Kidney epithelial cell (primary cell): Measurements from ENCODE around the gene TPST1. TPM values are rescaled to one million over a fixed set of nuclear protein-coding genes. Genes with fewer than 3 reads are reported as not detected.
A peak's percentile ranks its signal among the peaks of the same experiment; 100 is the strongest.

ENCODE experiments used
- DNase-seq: peaks from one replicate; pipeline ENCODE4 v3.0.0-alpha.2; 2010; ENCODE audit warnings: low read depth
- H3K27me3 ChIP-seq: 2 replicates; pipeline ENCODE4 v1.6.0; 2011; ENCODE audit warnings: low read length; ENCODE audit not compliant: control insufficient read depth, insufficient read depth
- H3K36me3 ChIP-seq: 2 replicates; pipeline ENCODE4 v1.5.1; 2011; ENCODE audit warnings: low read length; ENCODE audit not compliant: control insufficient read depth, insufficient read depth
- H3K4me3 ChIP-seq: 2 replicates; pipeline ENCODE4 v1.5.1; 2011; ENCODE audit warnings: low read depth, mild to moderate bottlenecking, control low read depth, low read length
- CTCF ChIP-seq: IDR thresholded peaks from 2 replicates; pipeline ENCODE4 v1.5.1; 2011; ENCODE audit warnings: mild to moderate bottlenecking, moderate library complexity, low read length, control low read depth, inconsistent platforms; ENCODE audit not compliant: insufficient read depth, poor library complexity, severe bottlenecking
- total RNA-seq: library from RNA; depleted of rRNA; stranded (reverse); fragments of >200 nt; gene quantifications from 2 replicates; pipeline ENCODE4 v1.2.3, GENCODE V29; 2015

TPST1 gene
- total RNA-seq, 1 donor from 2014 or later: 42.9 TPM

DNA sequence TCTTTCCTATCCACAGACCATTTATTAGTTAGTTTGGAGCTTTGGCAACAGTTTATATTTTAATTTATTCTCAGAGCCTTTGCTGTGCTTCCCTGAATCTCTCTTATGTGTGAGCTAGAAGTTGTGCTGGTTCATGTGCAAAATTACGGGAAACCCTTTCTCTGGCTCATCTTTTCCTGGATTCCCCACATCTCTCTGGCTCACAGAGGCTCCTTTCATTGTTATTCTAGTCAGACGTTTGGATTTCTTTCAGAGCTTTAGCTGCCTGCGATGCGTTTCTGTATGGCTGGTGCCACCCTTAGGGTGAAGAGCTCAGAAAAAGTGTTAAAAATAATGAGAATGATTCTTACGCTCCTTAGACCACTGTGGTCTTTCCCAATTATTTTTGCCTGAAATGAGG lies 53.3 kb downstream of the TPST1 start:
- no peak for DNase-seq
- Histone ChIP-seq H3K27me3 (no peaks in the 10 kb centered on the region), H3K4me3 (no peak overlapping the region), H3K36me3 (no peaks in the 10 kb centered on the region)
- TF ChIP-seq CTCF: no peak

- peak; percentile 65 for DNase-seq
- TF ChIP-seq CTCF: no peak
- Histone ChIP-seq H3K4me3 (no peak overlapping the region), H3K27me3 (no peaks in the 10 kb centered on the region), H3K36me3 (no peaks in the 10 kb centered on the region)
Measured at GRCh38 chr7:66261941-66262340, 56.8 kb downstream of the TPST1 start.

- no peak overlapping the region for H3K4me3 ChIP-seq
- no peak for DNase-seq
- TF ChIP-seq CTCF: no peak
Measured at GRCh38 chr7:66263936-66264335, 58.8 kb downstream of the TPST1 start.

GRCh38 chr7:66265566-66265965 lies 60.4 kb downstream of the TPST1 start:
- no peak for DNase-seq
- H3K36me3 ChIP-seq: no peaks in the 10 kb centered on the region
- no peak for TF ChIP-seq CTCF
- no peak overlapping the region for H3K4me3 ChIP-seq
- no peaks in the 10 kb centered on the region for H3K27me3 ChIP-seq

More at GRCh38 chr7:66263936-66264335, 58.8 kb downstream of the TPST1 start:
- Histone ChIP-seq H3K27me3 (no peaks in the 10 kb centered on the region), H3K36me3 (no peaks in the 10 kb centered on the region)

- no peak overlapping the region for H3K4me3 ChIP-seq
- peak; percentile 66 for DNase-seq
Measured at GRCh38 chr7:66267249-66267648, 62.1 kb downstream of the TPST1 start.

More at GRCh38 chr7:66267249-66267648, 62.1 kb downstream of the TPST1 start:
- TF ChIP-seq CTCF: no peak
- no peaks in the 10 kb centered on the region for H3K27me3 ChIP-seq
- no peaks in the 10 kb centered on the region for H3K36me3 ChIP-seq
